ENCODE measurements around the gene OSBPL2. TPM values are rescaled to one million over a fixed set of nuclear protein-coding genes. Genes with fewer than 3 reads are reported as not detected.

The OSBPL2 gene
- total RNA-seq, 1 experiment from 2014 or later: 41.4 TPM

DNA sequence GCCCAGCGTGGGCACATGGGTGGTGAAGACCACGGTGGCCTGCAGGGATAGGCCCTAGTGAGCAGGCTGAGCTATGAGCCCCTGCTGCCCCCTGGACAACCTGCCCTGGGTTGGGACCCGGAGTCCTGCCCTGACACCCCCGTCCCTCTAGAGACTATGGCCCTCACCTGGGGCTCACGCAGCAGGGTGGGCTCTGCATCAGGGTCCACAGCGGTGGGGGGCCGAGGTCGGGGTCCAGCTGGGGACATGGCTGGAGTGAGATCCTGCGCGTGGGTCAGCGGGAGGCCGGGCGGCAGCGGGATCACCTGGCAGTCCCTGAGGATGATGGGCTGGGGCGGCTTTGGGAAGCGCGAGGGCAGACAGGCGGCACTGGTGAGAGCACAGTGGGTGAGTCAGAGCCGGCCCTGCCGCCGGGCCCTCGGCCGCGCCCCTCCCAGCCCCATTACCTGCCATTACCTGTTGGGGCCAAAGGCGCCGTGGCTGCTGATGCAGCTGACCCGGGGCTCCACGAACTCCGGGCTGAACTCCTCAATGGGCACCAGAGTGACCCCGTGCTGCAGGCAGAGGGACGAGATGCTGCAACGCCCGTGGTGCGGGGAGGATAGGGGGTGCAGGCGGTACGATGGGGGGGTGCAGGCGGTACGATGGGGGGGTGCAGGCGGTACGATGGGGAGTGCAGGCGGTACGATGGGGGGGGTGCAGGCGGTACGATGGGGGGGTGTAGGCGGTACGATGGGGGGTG, 92.4 kb downstream of the OSBPL2 start:
- ATAC-seq (no peak), DNase-seq (ENCODE audit: low read depth, low spot score) (no peak)
- no peak overlapping the region for H3K27ac ChIP-seq (ENCODE audit: low read length)
- no peaks in the 10 kb centered on the region for H3K9me3 ChIP-seq (ENCODE audit: control insufficient read depth, insufficient read depth, low read depth, low read length)
- H3K27me3 ChIP-seq (ENCODE audit: control insufficient read depth, insufficient read depth, low read length): no peaks in the 10 kb centered on the region
- in situ Hi-C loops (cut with HindIII; ENCODE audit: low pct_unique_long_range_greater_than_20kb, low sequenced_read_pairs) (no loop called here), intact Hi-C loops (cut with micrococcal nuclease; ENCODE audit: unreplicated experiment) (no loop called here)
- no peaks in the 10 kb centered on the region for H3K4me1 ChIP-seq (ENCODE audit: control insufficient read depth, insufficient read depth, low read length)
- CTCF ChIA-PET: no interaction called here
- peaks cover 14% of the 10 kb centered on the region for H3K36me3 ChIP-seq (ENCODE audit: control insufficient read depth, insufficient read depth, low read length)
- BruUV-seq (replicated peaks): no TSS peak
- no peak overlapping the region for H3K4me3 ChIP-seq (ENCODE audit: low read depth in 2 of 2, low read length in 2 of 2)
- POLR2A ChIA-PET: interaction anchor here (0.6 kb wide), 1 partner anchor 56 kb away, joined by 3 read pairs; no protein-coding TSS in a partner anchor
- no peak for TF ChIP-seq TCF7L2 (IDR thresholded peaks at IDR 0.05; ENCODE audit: low read depth, low read length)
- TF ChIP-seq POLR2AphosphoS5 (IDR thresholded peaks at IDR 0.05; ENCODE audit: low read depth, low read length): no peak
- TF ChIP-seq, protein P1, sequence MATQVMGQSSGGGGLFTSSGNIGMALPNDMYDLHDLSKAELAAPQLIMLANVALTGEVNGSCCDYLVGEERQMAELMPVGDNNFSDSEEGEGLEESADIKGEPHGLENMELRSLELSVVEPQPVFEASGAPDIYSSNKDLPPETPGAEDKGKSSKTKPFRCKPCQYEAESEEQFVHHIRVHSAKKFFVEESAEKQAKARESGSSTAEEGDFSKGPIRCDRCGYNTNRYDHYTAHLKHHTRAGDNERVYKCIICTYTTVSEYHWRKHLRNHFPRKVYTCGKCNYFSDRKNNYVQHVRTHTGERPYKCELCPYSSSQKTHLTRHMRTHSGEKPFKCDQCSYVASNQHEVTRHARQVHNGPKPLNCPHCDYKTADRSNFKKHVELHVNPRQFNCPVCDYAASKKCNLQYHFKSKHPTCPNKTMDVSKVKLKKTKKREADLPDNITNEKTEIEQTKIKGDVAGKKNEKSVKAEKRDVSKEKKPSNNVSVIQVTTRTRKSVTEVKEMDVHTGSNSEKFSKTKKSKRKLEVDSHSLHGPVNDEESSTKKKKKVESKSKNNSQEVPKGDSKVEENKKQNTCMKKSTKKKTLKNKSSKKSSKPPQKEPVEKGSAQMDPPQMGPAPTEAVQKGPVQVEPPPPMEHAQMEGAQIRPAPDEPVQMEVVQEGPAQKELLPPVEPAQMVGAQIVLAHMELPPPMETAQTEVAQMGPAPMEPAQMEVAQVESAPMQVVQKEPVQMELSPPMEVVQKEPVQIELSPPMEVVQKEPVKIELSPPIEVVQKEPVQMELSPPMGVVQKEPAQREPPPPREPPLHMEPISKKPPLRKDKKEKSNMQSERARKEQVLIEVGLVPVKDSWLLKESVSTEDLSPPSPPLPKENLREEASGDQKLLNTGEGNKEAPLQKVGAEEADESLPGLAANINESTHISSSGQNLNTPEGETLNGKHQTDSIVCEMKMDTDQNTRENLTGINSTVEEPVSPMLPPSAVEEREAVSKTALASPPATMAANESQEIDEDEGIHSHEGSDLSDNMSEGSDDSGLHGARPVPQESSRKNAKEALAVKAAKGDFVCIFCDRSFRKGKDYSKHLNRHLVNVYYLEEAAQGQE (IDR thresholded peaks at IDR 0.05; ENCODE audit: insufficient read depth in 1 of 2, low read depth in 2 of 2, low read length in 1 of 2): no peak
- TF ChIP-seq CTCF (IDR thresholded peaks at IDR 0.05): no peak
- no peak for TF ChIP-seq SIN3A (IDR thresholded peaks at IDR 0.05; ENCODE audit: borderline replicate concordance, insufficient read depth, low read depth, low read length)

GRCh38 chr20:62331347-62331746, 93.0 kb downstream of the OSBPL2 start:
- TF ChIP-seq POLR2AphosphoS5 (IDR thresholded peaks at IDR 0.05; ENCODE audit: low read depth, low read length) (no peak), SIN3A (IDR thresholded peaks at IDR 0.05; ENCODE audit: borderline replicate concordance, insufficient read depth, low read depth, low read length) (no peak), CTCF (IDR thresholded peaks at IDR 0.05) (no peak), TCF7L2 (IDR thresholded peaks at IDR 0.05; ENCODE audit: low read depth, low read length) (no peak)
- TF ChIP-seq, protein P1 (IDR thresholded peaks at IDR 0.05; ENCODE audit: insufficient read depth in 1 of 2, low read depth in 2 of 2, low read length in 1 of 2): no peak
- POLR2A ChIA-PET: no interaction called here
- H3K4me3 ChIP-seq (ENCODE audit: low read depth in 2 of 2, low read length in 2 of 2): no peak overlapping the region
- ATAC-seq (no peak), DNase-seq (ENCODE audit: low read depth, low spot score) (no peak)
- no peaks in the 10 kb centered on the region for H3K27me3 ChIP-seq (ENCODE audit: control insufficient read depth, insufficient read depth, low read length)
- CTCF ChIA-PET: no interaction called here
- intact Hi-C loops (cut with micrococcal nuclease; ENCODE audit: unreplicated experiment): no loop called here
- no TSS peak for BruUV-seq (replicated peaks)
- peaks cover 14% of the 10 kb centered on the region for H3K36me3 ChIP-seq (ENCODE audit: control insufficient read depth, insufficient read depth, low read length)
- no peaks in the 10 kb centered on the region for H3K4me1 ChIP-seq (ENCODE audit: control insufficient read depth, insufficient read depth, low read length)
- in situ Hi-C loops (cut with HindIII; ENCODE audit: low pct_unique_long_range_greater_than_20kb, low sequenced_read_pairs): no loop called here
- no peak overlapping the region for H3K27ac ChIP-seq (ENCODE audit: low read length)
- no peaks in the 10 kb centered on the region for H3K9me3 ChIP-seq (ENCODE audit: control insufficient read depth, insufficient read depth, low read depth, low read length)
